RCC 7860 (cell line): ENCODE measurements around the gene CT83.

ENCODE experiments used
- DNase-seq: peaks from one replicate; pipeline ENCODE4 v3.0.0-alpha.2; 2015; ENCODE audit warnings: low spot score
- FAIRE-seq: peaks from 2 replicates; lab custom pipeline; 2012; peaks lifted over from hg19 to GRCh38; lab: Jason Lieb, UNC

The CT83 gene

GRCh38 chrX:116462822-116463221 lies at the start of gene CT83:
CT83 (minus strand) TSS chrX:116462976; CDS start chrX:116462856, 120 bp downstream.
- FAIRE-seq (no peak), DNase-seq (no peak)

DNA sequence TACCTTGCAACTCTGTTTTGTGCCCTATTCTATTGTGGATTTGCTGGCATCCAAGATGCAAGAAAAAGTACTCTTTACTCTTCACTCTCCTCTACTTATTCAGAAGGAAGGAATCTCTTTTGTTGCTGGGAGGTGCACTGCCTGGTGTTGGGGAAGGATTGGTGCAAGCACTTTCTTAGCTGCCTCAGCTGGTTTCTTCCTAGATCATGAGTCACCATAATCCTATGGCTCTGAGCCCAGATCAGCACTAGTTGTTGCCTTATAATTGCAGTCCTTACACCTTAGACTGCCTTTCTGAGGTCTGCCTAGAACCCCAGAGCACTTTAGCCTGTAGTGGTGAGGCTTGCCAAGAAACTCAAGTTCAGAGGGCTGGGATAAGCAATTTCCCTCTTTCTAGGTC lies 37.0 kb upstream of the CT83 start:
- DNase-seq (no peak), FAIRE-seq (no peak)

DNA sequence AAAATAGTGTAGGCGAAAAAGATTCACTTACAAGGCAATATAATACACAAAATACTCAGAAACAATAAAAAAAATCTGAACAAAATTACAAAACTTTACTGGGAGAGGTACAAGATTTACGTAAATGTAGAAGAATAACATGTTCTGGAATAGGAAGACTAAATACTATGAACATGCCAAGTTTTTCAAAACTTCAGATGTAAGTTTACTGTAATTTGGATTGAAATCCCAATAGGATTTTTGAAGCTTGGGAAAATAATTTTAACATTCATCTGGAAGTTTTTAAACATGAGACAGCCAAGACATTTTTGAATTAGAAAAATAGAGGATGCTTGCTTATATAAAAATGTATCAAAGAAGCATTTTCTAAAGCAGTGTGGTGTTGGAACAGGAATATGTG lies 30.5 kb upstream of the CT83 start:
- DNase-seq (no peak), FAIRE-seq (no peak)

- peak; percentile 74 for FAIRE-seq
- peak; percentile 5 for DNase-seq
These were observed 27.3 kb upstream of the CT83 start for GRCh38 chrX:116490104-116490503.

DNA sequence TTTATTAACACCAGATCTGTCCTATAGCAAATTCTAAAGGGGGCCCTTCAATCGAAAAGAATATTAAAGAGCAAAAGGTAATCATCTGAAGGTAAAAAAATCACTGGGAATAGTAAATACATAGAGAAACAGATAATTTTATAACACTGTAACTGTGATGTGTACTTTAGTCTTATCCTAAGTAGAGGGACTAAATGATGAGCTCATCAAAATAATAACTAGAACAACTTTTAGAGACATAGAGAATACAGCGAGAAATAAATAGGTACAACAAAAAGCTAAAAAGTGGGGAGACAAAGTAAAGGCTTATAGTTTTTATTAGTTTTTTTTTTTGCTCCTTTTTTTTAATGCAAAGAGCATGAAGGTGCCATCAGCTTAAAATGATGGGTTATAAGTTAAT lies 17.3 kb upstream of the CT83 start:
- DNase-seq, result no peak
- FAIRE-seq, result no peak

DNA sequence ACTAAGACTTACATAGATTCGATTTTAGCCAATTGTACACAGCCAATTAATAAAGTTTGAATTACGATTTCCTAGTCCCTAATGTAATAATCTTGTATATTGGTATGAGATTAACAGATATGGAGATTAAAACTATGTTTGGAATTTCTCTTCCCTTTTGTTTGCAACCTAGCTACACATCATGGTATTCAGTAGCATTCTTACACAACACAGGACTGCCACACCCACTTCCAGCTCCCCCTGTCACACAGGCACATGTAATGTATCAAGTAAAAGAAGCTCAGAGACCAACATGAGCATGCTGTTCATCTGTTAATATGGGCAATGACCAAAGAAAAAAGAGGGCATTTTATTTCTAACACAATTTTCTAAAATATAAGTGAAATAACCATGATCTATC lies 13.6 kb downstream of the CT83 start:
- no peak for FAIRE-seq
- DNase-seq, result no peak

GRCh38 chrX:116436358-116436816 lies 26.4 kb downstream of the CT83 start, which contains the start of gene SLC6A14:
SLC6A14 (plus strand) TSS chrX:116436606; CDS start chrX:116436710, 104 bp downstream.
- FAIRE-seq, result no peak
- no peak for DNase-seq

DNA sequence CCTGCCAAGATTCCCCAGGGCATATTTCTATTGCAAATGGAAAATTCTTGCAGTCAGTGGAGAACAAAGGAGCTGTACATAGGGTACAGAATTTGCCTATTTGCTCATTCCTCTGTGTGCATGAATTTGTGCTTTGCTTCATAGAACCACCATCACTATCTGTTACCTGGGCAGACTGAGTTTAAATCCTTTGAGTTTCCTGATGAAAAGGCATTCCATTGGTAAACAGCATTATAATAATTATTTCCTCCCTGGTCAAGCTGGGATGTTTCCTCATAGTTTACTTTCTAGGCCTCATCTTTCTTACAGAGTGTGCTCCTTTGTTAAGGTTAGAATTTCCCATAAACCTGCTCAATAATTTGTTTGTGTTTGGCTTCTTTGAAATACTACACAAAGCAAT lies 27.2 kb downstream of the CT83 start:
- no peak for DNase-seq
- FAIRE-seq, result no peak

GRCh38 chrX:116427978-116428377 lies 34.8 kb downstream of the CT83 start:
- FAIRE-seq (no peak), DNase-seq (no peak)

GRCh38 chrX:116417968-116418367 lies 44.8 kb downstream of the CT83 start:
- no peak for FAIRE-seq
- no peak for DNase-seq

GRCh38 chrX:116417214-116417613 lies 45.6 kb downstream of the CT83 start:
- no peak for FAIRE-seq
- no peak for DNase-seq

GRCh38 chrX:116413273-116413672 lies 49.5 kb downstream of the CT83 start:
- FAIRE-seq (no peak), DNase-seq (no peak)
